ENCODE results near the gene SLCO2A1.

Gene SLCO2A1

GRCh38 chr3:133899311-133899710 is 130.4 kb downstream of the SLCO2A1 start:
- no peak for DNase-seq (ENCODE audit: low spot score)

- DNase-seq (ENCODE audit: low spot score), result no peak
Observed at GRCh38 chr3:133897547-133897946, 132.2 kb downstream of the SLCO2A1 start.

GRCh38 chr3:133896002-133896761 is 133.5 kb downstream of the SLCO2A1 start:
- peak; percentile 48 for DNase-seq (ENCODE audit: low spot score)

- peak; percentile 77 for DNase-seq (ENCODE audit: low spot score)
Observed at GRCh38 chr3:133895208-133896001, 134.3 kb downstream of the SLCO2A1 start, which contains the start of gene RAB6B. Gene RAB6B (minus strand): TSS chr3:133895882. CDS start chr3:133895466, 416 bp downstream.

GRCh38 chr3:133894353-133895207 is 135.1 kb downstream of the SLCO2A1 start:
- peak; percentile 46 for DNase-seq (ENCODE audit: low spot score)

GRCh38 chr3:133893683-133894352 is 135.9 kb downstream of the SLCO2A1 start:
- peak; percentile 35 for DNase-seq (ENCODE audit: low spot score)

- DNase-seq (ENCODE audit: low spot score), result peak; percentile 96
Observed at GRCh38 chr3:133892541-133893231, 137.0 kb downstream of the SLCO2A1 start.

- DNase-seq (ENCODE audit: low spot score), result no peak
Observed at GRCh38 chr3:133891662-133892378, 137.9 kb downstream of the SLCO2A1 start.

- DNase-seq (ENCODE audit: low spot score), result no peak
Observed at GRCh38 chr3:133890972-133891644, 138.6 kb downstream of the SLCO2A1 start.

GRCh38 chr3:133890037-133890436 is 139.7 kb downstream of the SLCO2A1 start:
- no peak for DNase-seq (ENCODE audit: low spot score)

- no peak for DNase-seq (ENCODE audit: low spot score)
Observed at GRCh38 chr3:133888726-133889340, 140.9 kb downstream of the SLCO2A1 start.

GRCh38 chr3:133887803-133888703 is 141.7 kb downstream of the SLCO2A1 start:
- DNase-seq (ENCODE audit: low spot score), result no peak

GRCh38 chr3:133887074-133887802 is 142.5 kb downstream of the SLCO2A1 start:
- DNase-seq (ENCODE audit: low spot score), result no peak

- no peak for DNase-seq (ENCODE audit: low spot score)
Observed at GRCh38 chr3:133886031-133886722, 143.5 kb downstream of the SLCO2A1 start.

GRCh38 chr3:133884887-133885711 is 144.6 kb downstream of the SLCO2A1 start:
- no peak for DNase-seq (ENCODE audit: low spot score)
